ENCODE measurements around the gene CDK19. TPM values are rescaled to one million over a fixed set of nuclear protein-coding genes. Genes with fewer than 3 reads are reported as not detected.
A peak's percentile ranks its signal among the peaks of the same experiment; 100 is the strongest.
"Not testable (repeated sequence)": the region's sequence is repeated elsewhere in the genome, so short reads cannot be mapped to it uniquely, and the experiment has no call there.

CDK19 gene
- total RNA-seq, 1 donor from 2014 or later: 20.0 TPM

DNA sequence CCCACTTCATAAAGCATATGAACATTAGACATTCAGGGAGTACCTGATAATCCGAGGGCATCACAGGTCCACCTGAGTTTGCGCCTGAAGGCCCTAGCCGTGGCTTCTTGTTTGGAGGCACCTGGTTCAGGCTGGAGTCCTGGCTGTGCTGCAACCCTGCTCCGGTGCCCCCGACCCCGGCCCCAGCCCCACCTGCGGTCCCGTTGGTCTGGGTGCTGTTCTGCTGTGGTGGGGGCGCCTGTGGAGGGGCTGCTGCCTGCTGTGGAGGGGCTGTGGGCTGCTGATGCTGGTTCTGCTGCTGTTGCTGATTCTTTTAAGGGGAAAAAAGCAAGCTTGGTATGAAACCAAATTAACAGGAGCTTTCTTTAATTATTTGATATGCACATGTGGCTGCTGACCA is 194.2 kb downstream of the CDK19 start:
- DNase-seq (ENCODE audit: low read depth): no peak

DNA sequence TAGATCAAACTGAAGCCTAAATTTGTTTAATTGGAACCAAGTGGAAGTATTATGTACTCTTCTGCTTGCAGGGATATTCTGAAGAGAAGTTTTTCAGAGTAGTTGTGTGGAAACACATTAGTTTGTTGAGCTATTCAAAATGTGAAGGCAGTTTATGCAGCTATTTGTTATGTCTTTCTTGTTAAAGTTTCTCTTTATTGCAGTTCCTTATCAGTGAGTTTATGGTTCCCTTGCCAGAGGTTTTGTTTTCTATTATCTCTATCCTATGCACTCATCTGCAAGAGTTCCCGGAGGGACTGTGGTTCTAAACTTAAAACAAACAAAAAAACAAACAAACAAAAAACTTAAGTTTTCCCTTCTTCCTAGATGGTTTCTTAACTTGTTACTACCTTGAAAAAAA is 195.2 kb downstream of the CDK19 start:
- DNase-seq (ENCODE audit: low read depth): no peak

DNA sequence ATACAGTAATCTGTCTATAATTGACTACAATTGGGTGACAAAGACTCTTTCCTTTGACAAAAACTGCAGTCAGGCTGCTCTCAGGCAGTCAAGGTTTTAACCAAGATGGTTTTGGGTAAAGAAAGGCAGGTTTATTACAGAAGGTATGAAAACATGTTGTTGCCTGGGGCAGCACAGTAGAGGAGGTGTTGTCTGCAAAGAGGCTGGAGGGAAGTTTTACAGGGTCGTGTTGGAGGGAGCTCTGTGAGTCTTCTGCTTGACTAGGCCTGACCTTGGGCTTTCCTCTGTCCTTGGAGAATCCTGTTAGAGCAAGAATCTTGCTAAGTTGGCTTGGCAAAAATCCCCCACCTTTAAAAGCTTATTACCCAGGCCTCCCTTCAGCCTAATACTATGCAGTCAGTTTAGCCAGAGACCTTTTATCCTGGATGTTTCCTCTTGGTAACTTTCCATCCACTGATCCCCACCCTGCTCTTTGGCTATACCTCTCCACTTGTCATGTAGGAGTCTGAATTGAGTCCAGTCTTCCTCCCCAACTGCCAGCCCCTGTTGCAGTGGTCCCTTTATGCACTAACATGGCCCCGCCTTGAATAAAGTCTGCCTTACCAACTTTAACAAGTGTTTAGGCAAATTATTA is 195.9 kb downstream of the CDK19 start:
- no peak for DNase-seq (ENCODE audit: low read depth)

DNA sequence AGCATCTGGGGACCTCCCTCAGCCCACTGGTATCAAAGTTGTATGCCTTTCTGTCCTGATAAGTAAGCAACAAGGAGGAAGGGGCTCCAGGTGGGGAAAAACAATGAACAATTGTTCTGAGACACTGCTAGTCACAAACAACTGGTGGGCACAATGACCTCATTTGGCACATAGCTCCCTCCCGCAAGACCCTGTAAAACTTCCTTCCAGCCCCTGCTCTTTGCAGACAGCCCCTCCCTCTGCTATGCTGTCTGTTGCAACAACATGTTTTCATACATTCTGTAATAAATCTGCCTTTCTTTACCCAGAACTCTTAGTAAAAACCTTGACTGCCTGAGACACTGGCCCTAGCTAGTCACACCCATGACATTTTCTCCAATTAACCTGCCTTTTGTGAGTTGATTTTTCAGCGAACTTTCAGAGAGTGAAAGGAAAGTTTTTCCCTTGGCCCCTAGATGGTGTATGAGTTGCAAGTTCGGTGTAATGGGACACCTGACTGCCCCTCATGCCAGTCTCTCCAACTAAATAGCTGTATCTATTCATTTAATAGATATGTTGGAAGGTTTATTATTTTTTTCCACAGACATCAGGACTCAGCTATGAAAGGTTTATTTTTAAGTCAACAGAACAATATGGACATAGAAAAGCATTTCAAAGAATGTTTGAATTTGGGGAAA is 196.5 kb downstream of the CDK19 start:
- peak; percentile 46 for DNase-seq (ENCODE audit: low read depth)

DNA sequence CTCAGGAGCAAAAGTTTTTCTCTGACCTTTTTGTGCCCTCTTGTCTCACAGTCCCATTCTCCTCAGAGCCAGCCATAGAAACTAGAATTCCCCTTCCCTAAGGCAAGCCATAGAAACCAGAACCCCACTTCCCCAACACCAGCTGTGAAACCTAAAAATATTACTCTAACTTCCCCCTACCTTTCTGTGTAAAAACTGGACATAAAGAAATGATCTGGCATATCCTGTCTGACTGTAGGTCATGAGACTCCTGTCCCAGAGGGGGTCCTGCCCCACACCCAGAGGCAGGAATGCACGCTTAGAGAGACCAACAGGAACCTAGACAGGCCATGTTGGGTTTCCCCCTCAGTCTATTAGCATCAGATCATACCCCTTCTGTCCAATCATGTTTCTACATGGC is 198.2 kb downstream of the CDK19 start:
- no peak for DNase-seq (ENCODE audit: low read depth)

DNA sequence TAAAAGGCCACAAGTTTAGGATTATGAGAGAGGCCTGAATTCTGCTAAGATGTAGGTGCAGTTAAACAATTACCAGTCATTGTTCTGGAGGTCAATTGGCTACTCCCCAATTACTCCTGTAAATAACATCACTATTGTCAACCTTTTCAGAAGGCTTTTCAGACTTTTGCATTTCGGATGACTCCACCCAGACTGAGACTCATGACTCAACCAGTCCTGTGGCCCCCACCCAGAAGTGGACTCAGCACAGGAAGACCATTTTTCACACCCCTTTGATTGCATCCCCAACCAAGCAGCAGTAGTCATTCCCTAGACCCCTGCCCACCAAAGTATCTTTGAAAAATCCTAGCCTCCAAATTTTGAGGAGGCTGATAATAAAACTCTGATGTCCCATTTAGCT is 199.5 kb downstream of the CDK19 start:
- no peak for DNase-seq (ENCODE audit: low read depth)

DNA sequence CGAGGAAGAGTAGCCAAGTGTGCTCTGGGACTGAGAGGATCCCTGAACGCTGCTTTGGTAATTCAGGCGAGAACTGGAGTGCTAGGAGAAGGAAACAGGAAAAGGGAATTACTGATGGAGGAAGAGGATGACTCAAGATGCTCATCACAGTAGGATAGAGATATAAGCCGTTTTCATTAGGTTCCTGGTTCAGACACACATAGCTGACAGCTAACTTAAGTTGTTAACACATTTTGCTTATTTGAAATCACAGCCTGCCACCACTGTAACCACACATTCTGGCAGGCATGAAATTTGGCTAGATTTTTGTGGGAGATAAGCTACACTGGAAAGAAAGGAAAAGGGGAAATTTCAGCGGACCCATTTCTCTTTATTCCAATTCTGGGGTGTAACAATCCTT is 200.7 kb downstream of the CDK19 start:
- DNase-seq (ENCODE audit: low read depth): no peak

DNA sequence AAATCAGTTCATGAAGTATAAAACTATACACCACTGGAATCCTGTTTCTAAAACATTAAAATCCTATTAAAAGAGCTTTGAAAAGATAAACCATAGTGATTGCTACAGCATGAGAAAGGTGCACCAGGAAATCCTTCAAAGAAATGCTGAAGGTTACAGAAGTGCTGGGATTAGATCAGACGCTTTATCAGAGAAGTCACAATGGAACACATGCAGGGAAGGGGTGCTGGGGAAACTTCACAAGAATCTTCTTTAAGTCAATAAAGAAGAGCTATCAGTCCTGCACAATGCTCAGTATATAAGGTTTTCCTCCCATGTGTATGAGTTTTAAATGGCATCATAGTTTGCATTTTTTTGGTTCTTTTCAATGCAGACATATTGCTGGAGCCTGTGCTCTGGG is 201.2 kb downstream of the CDK19 start:
- no peak for DNase-seq (ENCODE audit: low read depth)

DNA sequence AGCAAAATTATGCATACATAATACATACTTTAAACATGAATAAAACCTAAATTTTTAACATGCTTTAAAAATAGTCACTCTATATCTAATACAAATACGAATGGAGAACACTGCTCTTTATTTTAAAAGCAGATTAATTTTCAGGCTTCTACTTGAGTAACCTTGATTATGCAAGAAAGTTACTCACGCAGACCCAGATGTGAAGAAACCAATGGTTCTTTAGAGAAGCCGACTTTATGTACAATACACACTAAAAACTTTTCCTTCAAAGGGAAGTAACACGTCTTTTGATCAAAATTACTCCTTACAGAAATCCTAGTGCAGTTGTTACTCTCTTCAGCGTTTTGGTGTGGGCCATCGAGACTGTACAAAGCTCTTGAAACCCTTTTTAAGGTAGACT is 201.9 kb downstream of the CDK19 start:
- DNase-seq (ENCODE audit: low read depth): no peak

DNA sequence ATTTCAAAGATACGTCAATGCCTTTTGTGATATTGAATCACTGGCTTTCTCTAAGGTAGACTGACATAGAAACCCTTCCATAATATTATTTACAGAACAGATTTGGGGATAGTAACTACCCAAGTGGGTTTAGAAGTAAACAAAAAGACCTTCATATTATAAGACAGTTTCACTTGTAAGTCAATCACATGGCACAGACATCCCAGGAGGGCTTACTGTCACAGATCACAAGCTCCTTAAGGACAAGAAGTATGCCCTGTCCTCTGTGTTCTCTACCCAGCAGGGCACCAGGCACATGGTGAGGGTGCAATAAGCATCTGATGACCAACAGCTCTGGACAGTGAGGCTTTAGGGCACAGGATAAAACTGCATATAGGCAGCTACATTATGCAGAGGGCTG is 203.0 kb downstream of the CDK19 start:
- no peak for DNase-seq (ENCODE audit: low read depth)

DNA sequence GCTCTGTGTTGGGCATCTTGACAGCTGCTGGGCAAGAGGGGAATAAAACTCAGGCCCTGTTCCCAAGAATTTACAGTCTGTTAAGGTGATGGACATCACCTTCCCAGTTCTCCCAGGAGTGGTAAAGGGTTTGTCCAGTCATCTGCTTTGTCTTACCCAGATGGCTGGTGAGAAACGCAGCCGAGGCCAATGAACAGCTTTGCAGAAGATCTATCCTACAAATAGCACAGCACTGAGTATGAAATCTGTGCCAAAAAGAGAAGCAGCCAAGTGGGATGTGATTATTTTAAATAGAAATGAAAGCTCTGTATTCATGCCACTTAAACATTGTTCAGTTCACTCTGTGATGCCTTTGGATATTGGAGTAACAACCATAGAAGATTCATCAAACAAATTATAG is 206.2 kb downstream of the CDK19 start:
- DNase-seq (ENCODE audit: low read depth): no peak

DNA sequence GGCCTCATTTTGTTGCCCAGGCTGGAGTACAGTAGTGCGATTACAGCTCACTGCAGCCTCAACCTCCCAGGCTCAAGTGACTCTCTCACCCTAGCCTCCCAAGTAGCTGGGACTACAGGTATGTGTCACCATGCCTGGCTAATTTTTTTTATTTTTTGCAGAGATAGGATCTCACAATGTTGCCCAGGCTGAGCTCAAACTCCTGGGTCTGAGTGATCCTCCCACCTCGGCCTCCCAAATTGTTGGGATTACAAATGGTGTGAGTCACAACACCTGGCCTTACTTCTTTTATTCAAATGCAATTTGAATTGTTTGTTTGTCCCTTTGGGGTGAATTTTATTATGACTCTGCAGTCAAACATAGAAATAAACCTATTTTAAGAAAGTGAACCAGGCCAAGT is 207.1 kb downstream of the CDK19 start:
- no peak for DNase-seq (ENCODE audit: low read depth)

DNA sequence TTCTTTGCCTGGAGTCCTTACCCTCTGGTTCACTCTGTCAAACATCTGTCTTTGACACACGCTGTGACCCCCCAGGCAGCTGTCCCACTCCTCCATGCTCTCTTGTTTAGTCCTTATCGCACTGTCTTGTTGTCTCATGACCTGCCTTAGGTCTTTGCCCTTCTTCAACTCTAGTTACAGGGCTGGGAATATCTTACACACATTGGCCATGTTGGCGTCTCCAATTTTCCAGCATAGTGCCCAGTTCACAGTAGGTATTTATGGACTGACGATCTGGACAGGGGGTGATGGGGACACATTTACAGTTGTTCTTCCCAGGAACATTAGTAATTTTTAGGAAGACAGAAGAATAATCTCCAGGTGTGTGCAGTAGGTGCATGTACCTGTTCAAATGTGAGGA is 209.1 kb downstream of the CDK19 start:
- no peak for DNase-seq (ENCODE audit: low read depth)

DNA sequence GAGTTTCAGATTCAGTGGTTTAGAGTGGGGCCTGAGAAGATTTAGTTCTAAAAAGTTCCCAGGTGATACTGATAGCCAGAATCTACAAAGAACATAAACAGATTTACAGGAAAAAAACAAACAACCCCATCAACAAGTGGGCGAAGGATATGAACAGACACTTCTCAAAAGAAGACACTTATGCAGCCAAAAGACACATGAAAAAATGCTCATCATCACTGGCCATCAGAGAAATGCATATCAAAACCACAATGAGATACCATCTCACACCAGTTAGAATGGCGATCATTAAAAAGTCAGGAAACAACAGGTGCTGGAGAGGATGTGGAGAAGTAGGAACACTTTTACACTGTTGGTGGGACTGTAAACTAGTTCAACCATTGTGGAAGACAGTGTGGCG is 214.6 kb downstream of the CDK19 start:
- DNase-seq (ENCODE audit: low read depth): not testable (repeated sequence)

DNA sequence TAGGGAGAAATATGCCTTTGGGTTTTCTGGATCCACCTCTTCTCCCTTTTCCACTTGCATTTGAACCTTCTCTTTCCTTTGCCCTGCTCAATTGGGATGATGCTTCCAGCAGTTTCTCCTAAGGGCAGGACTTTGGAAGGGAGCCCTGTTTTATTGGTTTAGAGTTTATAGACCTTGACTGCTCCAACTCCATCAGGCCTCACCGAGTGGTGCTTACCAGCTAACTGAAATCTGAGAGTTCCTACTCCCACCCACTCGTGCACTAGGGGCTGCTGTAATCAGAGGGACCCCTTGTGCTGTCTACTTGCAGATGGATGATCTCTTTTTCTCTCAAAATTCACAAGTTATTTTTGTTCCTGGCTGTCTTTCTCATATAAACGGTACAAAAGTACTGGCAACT is 217.5 kb downstream of the CDK19 start:
- no peak for DNase-seq (ENCODE audit: low read depth)

DNA sequence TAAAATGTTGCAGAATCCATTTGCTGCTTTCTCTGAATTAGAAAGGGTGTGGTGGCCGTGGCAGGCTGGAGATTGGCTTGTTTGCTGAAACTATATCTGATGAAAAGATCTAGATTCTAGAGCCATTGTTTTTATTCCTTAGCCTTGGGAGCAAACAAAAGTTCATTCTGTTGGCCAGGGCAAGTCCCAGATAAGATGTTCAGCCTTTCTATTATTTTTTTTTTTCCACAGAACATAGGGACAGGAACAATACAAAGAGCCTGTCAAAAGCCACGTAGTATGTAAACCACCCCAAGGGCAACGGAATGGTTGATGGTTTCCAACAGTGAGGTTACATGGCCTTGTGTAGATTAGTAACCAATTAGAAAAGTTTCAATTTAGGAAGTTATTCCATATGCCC is 218.9 kb downstream of the CDK19 start:
- no peak for DNase-seq (ENCODE audit: low read depth)

DNA sequence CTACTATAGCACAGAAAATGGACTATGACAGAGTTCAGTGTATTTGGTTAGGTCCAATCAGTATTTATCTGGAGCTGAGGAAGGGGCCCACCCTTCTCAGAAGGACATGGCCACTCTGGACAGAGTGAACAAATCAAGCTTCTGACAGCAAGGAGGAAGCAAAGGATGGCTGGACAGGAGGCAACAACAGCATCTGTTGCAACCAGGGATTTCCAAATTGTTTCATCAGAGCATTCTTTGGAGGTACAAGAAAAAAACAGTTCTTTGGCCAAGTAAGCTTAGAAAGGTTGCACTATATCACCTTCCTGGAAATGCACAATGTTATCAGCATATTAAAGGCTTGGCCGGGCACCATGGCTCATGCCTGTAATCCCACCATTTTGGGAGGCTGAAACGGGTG is 220.2 kb downstream of the CDK19 start:
- DNase-seq (ENCODE audit: low read depth): no peak

DNA sequence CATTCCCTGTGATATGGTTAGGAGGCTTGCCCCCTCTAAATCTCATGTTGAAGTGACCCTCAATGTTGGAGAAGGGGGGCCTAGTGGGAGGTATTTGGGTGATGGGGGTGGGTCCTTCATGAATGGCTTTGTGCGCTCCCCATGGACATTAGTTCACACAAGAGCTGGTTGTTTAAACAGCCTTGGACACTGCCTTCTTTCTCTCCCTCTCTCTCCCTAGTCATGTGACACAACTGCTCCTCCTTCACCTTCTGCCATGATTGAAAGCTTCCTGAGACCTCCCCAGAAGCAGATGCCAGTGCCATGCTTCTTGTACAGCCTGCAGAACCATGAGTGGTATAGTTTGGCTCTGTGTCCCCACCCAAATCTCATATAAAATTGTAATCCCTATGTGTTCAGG is 221.6 kb downstream of the CDK19 start:
- no peak for DNase-seq (ENCODE audit: low read depth)

DNA sequence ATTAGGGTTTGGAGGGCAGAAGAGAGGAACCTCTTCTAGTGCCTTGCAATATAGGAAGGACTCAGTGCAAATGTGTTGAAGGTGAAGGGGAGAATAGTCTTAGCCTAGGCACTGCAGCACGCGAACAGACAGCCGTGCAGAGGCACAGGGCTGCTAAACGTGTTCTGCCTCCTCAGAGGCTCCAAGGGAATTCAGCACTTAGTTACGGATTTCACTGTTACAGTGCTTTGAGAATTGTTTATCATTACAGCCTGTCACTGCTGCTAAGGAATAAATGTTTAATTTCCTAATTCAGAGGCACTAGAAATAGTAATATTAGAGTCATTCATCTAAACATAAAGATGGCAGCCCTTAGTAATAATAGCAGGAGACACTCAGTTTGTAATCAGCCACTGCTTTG is 222.5 kb downstream of the CDK19 start:
- DNase-seq (ENCODE audit: low read depth): no peak

DNA sequence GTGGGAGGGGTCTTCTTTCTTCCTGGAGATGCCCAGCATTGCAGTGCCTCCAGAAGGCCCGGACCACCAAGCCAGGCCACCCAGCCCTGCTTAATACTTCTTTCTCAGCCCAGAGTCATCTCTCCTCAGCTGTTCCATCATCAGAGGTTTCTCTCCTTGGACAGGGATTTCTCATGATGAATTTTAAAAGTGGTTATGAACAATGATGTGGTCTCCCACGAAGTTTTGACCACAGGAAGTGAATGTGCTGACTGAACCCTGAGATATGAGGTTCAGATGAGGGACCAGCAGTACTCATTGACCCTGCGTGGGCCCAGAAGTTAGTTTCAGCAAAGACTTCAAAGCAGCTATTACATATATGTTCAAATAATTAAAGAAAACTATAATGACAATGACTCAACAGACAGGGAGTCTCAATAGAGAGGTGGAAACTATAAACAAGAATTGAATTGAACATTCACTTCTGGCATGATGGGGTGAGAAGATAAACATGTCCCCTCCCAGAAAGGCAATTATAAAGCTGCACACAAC is 224.4 kb downstream of the CDK19 start:
- DNase-seq (ENCODE audit: low read depth): no peak

DNA sequence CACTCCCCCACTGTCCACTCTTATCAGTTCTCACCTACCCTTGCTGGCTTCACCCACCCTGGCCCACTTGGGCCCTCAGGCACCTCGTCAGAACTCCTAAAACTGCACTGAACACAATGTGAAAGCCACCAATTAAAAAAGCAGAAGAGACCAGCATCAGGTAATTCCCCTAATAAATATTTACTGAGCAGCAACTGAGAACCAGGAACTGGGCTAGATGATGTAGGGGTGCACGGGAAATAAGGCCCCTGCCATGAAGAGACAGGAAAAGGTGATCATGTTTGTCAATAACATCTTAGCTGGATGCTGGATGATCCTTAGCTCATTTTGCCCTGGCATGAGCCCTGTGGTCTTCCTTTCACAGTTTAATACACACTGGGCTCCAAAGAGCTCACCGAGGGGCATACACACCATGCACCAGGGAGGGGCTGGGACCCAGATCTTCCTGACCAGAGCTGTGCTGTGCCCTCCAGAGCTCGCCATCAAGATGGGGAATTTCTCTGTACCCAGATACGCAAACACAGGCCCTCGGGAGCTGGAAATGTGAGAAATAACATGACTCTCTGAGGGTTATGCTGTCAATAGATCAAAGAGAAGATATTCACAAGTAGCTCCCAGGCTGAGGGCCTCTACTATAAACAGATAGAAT is 225.3 kb downstream of the CDK19 start:
- no peak for DNase-seq (ENCODE audit: low read depth)

DNA sequence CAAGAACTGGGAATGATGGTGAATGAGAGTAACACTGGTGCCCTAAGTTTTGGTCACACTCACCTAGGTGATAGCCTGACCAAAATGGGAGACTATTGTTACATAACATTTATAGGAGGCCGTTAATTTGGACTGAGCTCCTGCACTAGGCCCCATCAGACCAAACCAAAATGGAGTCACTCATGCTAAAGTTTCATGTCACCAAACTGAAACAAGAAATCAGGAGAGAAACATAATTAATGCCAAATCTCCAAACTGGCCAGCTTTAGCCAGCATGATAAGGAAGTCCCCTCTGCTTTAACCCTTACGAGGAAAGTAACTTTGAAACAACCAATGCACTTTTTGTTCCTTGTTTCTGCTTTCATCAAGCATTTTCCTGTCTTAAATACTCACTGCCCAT is 227.9 kb downstream of the CDK19 start:
- DNase-seq (ENCODE audit: low read depth): no peak

DNA sequence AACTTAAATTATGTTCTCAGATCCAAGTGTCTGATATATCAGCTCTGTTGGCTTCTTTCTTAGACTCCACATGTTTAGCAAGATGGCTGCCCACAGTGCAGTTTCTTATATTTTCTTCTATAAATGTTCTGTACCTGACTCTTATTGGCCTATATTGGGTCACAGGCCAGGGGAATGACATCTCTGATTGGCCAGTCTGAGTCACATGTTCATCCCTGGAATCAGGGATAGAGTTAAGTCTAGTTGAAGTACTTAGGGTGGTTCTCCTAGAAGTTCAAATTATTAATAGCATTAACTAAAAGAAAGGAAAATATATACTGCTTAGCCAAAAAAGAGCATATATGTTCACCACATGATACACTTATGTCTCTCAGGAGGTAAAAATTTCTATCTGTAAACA is 233.6 kb downstream of the CDK19 start:
- DNase-seq (ENCODE audit: low read depth): no peak

Measured in renal cortical epithelial cell (primary cell).